Measurements from ENCODE around the gene CCDC71L. TPM values are rescaled to one million over a fixed set of nuclear protein-coding genes. Genes with fewer than 3 reads are reported as not detected.
A peak's percentile ranks its signal among the peaks of the same experiment; 100 is the strongest.

The CCDC71L gene
- total RNA-seq, 1 experiment from 2014 or later = 21.1 TPM

DNA sequence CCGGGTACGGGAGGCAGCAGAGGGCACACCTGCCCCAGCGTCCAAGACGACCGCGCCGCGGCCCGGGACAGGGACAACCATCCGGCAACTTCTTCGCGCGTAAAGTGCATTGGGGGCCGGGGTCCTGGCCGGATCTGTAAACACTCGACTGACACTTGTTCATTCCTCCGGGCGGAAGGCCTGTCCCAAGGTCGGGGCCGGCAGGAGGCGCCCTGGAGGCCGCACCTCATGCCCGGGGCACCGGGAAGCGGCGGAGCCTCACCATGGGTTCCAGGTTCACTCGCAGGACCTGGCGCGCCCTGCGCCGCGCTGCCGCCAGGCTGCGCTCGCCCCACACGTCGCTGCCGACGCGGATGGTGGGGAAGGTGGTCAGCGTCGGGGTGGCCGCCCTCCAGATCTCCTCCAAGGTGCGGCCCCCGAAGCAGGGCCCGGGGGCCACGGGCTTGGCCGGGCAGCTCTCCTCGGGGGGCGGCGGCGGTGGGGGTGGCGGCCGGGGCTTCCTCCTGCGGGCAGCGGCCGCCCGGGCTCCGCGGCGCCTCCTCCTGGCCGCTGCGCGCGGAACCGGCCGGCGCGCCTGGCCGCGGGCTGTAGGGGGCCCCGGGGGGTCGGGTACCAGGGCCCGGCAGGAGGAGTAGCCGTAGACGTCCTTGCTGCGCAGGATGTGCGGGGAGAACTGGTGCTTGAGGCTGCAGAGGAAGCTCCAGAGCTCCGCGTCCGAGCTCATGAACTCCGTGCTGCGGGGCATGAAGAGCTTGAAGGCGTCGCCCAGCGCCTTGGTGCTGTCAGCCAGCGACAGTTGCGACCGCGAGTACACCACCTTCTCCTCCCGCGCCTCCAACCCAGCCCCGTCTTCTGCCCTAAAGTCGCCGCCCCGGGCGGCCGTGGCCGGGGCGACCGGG lies 746 bp downstream of the CCDC71L start:
- DNase-seq (ENCODE audit: low read depth, low spot score) = peak; percentile 75
- intact Hi-C loops (cut with micrococcal nuclease) = loop anchor here (1.0 to 5.0 kb wide), 5 partner anchors 76 to 507 kb away; partner anchors contain the start of gene HBP1
- Histone ChIP-seq H3K9me3 (ENCODE audit: control insufficient read depth in 1 of 2, insufficient read depth in 1 of 2, low read depth in 1 of 2, low read length in 2 of 2) (no peaks in the 10 kb centered on the region), H3K9me2 (ENCODE audit: insufficient read depth) (no peaks in the 10 kb centered on the region), H3K4me3 (replicated peaks in 1 of 2; ENCODE audit: low read depth in 1 of 2, low read length in 2 of 2) (peak overlapping the region; percentile 55 to 67), H3K79me2 (ENCODE audit: insufficient read depth, low read length) (peaks cover 14% of the 10 kb centered on the region), H3K27ac (ENCODE audit: low read depth, low read length) (peak overlapping the region; percentile 92), H3K36me3 (ENCODE audit: control insufficient read depth in 1 of 2, insufficient read depth in 2 of 2, low read length in 2 of 2) (no peaks in the 10 kb centered on the region), H3K4me1 (ENCODE audit: control insufficient read depth in 1 of 2, insufficient read depth in 2 of 2, low read length in 2 of 2) (peaks cover 0 to 18% of the 10 kb centered on the region in 2 experiments; a peak in 3 of 4 replicates), H3K27me3 (ENCODE audit: insufficient read depth, low read length) (no peaks in the 10 kb centered on the region), H3K9ac (ENCODE audit: low read length) (peak overlapping the region; percentile 68), H4K20me1 (ENCODE audit: insufficient read depth) (no peaks in the 10 kb centered on the region), H3K4me2 (ENCODE audit: low read length) (peak overlapping the region; percentile 87), H2AFZ (ENCODE audit: low read depth, low read length, poor library complexity, severe bottlenecking) (peak overlapping the region; percentile 3)
- ChIA-PET CTCF (interaction anchor here (0.6 to 5.0 kb wide), 7 partner anchors 18 to 483 kb away, joined by 3 to 43 read pairs (median 7); no protein-coding TSS in a partner anchor), RAD21 (ENCODE audit: low non-redundant PET in 1 of 2, low total read pairs in 2 of 2, uncharacterized antibody in 2 of 2, unreplicated experiment in 2 of 2) (interaction anchor here (1.1 to 1.4 kb wide), 4 partner anchors 76 to 118 kb away, joined by 4 to 6 read pairs (median 5); no protein-coding TSS in a partner anchor), POLR2A (interaction anchor here (0.7 to 1.0 kb wide), 2 partner anchors 77 to 118 kb away, joined by 3 read pairs; no protein-coding TSS in a partner anchor)
- BruUV-seq (replicated peaks) = no TSS peak
- TF ChIP-seq, protein P1, sequence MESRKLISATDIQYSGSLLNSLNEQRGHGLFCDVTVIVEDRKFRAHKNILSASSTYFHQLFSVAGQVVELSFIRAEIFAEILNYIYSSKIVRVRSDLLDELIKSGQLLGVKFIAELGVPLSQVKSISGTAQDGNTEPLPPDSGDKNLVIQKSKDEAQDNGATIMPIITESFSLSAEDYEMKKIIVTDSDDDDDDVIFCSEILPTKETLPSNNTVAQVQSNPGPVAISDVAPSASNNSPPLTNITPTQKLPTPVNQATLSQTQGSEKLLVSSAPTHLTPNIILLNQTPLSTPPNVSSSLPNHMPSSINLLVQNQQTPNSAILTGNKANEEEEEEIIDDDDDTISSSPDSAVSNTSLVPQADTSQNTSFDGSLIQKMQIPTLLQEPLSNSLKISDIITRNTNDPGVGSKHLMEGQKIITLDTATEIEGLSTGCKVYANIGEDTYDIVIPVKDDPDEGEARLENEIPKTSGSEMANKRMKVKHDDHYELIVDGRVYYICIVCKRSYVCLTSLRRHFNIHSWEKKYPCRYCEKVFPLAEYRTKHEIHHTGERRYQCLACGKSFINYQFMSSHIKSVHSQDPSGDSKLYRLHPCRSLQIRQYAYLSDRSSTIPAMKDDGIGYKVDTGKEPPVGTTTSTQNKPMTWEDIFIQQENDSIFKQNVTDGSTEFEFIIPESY (IDR thresholded peaks at IDR 0.05; ENCODE audit: extremely low read depth, insufficient replicate concordance, low read length) = no peak
- TF ChIP-seq RAD21 (IDR thresholded peaks at IDR 0.05; ENCODE audit: low read depth) (peak; percentile 85), FOSL1 (IDR thresholded peaks at IDR 0.05; ENCODE audit: low read depth) (no peak), ZFX (IDR thresholded peaks at IDR 0.05) (peak; percentile 48), CBX3 (IDR thresholded peaks at IDR 0.05; ENCODE audit: low read depth) (peak; percentile 87; the same call in 1 of the 2 replicates), EZH2 (IDR thresholded peaks at IDR 0.05) (no peak), POLR2AphosphoS5 (IDR thresholded peaks at IDR 0.05; ENCODE audit: low read depth, low read length) (peak; percentile 34; the same call in 1 of the 2 replicates), SIN3A (IDR thresholded peaks at IDR 0.05; ENCODE audit: low read depth) (peak; percentile 50; the same call in 1 of the 2 replicates), EZH2phosphoT487 (IDR thresholded peaks at IDR 0.05; ENCODE audit: borderline replicate concordance) (no peak), POLR2A (IDR thresholded peaks at IDR 0.05; ENCODE audit: borderline replicate concordance, extremely low read depth, insufficient read depth, insufficient read length) (peak; percentile 25), ZNF274 (IDR thresholded peaks at IDR 0.05; ENCODE audit: low read depth, low read length) (no peak), YY1 (IDR thresholded peaks at IDR 0.05; ENCODE audit: extremely low read depth, insufficient replicate concordance, low read depth, low read length) (peak; percentile 75)
- TF ChIP-seq, protein P2, sequence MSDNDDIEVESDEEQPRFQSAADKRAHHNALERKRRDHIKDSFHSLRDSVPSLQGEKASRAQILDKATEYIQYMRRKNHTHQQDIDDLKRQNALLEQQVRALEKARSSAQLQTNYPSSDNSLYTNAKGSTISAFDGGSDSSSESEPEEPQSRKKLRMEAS (IDR thresholded peaks at IDR 0.05) = peak; percentile 78
- TF ChIP-seq, protein P3, sequence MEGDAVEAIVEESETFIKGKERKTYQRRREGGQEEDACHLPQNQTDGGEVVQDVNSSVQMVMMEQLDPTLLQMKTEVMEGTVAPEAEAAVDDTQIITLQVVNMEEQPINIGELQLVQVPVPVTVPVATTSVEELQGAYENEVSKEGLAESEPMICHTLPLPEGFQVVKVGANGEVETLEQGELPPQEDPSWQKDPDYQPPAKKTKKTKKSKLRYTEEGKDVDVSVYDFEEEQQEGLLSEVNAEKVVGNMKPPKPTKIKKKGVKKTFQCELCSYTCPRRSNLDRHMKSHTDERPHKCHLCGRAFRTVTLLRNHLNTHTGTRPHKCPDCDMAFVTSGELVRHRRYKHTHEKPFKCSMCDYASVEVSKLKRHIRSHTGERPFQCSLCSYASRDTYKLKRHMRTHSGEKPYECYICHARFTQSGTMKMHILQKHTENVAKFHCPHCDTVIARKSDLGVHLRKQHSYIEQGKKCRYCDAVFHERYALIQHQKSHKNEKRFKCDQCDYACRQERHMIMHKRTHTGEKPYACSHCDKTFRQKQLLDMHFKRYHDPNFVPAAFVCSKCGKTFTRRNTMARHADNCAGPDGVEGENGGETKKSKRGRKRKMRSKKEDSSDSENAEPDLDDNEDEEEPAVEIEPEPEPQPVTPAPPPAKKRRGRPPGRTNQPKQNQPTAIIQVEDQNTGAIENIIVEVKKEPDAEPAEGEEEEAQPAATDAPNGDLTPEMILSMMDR (IDR thresholded peaks at IDR 0.05 in 2 of 3, conservative IDR thresholded peaks at IDR 0.05 in 1 of 3; ENCODE audit: borderline replicate concordance in 1 of 3, insufficient read depth in 1 of 3, low read depth in 2 of 3, low read length in 2 of 3) = peak; percentile 74 to 97 (median 91)
- ATAC-seq = peak; percentile 74

Data from HCT116 (cell line).